HG03442 (cell line): Measurements from ENCODE around the gene ADARB2.

Experiments used
- ATAC-seq: cut with Tn5 transposase; IDR thresholded peaks from one replicate; pipeline ENCODE4 v1.9.1; 2021; ENCODE audit warnings: mild to moderate bottlenecking, moderate library complexity; ENCODE audit not compliant: unreplicated experiment

The ADARB2 gene

DNA sequence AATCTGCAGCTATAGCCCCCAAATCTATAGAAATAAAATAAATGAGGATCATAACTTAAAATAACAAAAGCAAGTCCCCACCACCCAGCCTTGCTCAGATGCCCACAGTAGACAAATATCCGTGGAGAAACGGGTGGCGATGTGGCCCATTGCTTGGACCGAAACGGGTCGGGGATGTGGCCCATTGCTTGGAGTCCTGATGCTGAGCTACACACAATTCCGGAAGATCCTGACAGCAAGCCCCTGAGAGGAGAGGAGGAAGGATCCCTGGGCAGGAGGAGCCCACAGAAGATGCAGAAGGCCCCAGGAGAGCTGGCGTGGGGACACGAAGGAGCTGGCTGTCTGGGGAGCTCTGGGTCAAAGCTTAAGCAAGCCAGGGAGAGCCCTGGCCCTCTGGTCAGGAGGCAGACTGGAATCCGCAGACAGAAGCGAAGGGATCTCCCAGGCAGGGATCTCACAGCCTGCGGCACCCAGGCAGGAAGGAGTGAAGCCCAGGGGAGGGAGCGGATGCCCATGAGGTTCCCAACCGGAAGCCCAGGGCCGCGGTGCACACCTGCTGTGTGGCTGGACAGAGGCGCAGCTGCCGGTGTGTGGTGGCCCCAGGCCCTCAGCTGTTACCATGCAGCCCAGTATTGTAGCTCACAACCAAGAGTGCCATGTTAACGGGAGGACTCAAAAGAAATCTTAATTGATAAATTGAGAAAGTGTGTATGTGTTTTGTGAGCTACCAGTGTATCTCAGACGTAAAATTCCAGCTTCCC is 138.8 kb downstream of the ADARB2 start:
- no peak for ATAC-seq

DNA sequence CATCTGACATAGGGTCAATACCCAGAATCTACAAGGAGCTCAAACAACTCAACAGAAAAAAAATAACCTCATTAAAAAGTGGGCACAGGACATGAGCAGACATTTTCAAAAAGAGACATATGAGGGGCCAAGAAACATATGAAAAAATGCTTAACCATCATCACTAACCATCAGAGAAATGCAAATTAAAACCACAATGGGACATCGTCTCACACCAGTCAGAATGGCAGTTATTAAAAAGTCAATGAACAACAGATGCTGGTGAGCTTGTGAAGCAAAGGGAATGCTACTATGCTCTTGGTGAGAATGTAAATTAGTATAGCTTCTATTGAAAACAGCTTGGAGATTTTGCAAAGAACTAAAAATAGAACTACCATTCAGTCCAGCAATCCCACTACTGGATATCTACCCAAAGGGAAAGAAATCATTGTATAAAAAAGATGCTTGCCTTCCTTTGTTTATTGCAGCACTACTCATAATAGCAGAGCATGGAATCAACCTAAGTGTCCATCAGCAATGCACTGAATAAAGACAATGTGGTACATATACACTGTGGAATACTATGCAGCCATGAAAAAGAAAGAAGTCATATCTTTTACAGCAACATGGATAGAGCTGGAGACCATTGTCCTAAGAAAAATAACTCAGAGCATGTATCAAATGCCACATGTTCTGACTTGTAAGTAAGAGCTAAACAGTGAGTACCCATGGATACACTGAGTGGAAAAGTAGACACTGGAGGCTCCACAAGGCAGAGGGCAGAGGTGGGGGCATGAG is 139.8 kb downstream of the ADARB2 start:
- ATAC-seq = no peak

DNA sequence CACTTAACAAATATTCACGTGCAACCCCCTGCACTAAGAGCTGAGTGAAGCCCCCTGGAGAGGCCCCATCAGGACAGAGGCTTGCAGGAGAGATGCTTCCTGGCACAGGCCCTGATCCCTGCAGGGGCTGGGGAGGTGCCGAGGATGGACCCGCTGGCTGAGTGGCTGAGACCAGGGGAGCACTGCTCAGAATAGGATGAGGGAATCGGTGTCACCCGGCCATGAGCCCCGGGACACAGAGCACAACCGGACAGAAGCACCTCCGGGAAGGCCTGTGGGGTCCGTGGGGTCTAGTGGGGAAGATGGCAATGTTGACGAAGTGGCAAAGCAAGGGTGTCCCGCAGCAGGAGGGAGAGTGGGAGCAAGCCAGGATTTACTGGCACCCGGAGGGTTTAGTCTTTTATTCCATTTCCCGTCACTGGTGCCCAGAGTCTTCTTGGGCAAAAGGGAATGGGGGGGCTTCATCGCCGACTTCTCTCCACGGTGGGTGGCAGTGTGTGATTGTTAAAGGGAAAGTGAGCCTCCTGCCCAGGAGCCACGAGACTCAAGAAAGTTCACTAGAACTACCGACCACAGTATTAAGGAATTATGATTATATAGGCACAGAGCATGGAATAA is 140.7 kb downstream of the ADARB2 start:
- no peak for ATAC-seq

DNA sequence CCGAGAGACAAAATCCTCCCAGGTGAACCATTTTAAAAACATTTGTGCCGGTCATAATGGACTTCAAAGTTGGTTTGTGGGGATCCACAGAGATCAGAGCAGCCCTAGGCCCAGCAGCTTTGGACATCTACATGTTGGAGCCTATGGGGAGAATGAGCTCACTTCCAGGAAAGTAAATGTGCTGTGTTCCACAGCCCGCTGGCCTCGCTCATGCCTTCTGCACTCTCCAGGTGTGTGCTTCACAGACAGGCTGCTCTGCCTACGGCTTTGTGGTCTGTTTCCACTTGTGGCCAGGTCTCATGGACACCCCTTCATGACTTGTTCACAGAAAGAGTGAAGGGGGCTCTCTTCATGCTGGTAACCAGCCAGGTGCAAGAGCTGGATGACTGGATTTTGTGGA is 141.6 kb downstream of the ADARB2 start:
- ATAC-seq = no peak

DNA sequence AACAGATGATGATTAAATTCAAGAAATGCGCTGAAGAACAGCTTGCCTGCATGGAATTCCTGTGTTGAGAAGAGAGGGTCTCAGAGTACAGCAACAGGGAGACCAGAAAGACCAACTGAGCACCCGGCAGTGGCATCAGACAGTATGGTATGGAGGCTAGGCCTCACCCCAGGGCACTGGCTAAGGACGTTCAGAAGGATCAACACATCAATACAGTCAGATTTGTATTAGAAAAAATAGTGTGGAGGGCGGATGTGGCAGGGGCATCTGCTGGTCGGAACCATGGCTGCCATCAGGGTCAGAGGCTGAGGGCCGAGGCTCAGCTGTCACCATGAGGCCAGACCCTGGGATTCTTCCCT is 142.1 kb downstream of the ADARB2 start:
- no peak for ATAC-seq

DNA sequence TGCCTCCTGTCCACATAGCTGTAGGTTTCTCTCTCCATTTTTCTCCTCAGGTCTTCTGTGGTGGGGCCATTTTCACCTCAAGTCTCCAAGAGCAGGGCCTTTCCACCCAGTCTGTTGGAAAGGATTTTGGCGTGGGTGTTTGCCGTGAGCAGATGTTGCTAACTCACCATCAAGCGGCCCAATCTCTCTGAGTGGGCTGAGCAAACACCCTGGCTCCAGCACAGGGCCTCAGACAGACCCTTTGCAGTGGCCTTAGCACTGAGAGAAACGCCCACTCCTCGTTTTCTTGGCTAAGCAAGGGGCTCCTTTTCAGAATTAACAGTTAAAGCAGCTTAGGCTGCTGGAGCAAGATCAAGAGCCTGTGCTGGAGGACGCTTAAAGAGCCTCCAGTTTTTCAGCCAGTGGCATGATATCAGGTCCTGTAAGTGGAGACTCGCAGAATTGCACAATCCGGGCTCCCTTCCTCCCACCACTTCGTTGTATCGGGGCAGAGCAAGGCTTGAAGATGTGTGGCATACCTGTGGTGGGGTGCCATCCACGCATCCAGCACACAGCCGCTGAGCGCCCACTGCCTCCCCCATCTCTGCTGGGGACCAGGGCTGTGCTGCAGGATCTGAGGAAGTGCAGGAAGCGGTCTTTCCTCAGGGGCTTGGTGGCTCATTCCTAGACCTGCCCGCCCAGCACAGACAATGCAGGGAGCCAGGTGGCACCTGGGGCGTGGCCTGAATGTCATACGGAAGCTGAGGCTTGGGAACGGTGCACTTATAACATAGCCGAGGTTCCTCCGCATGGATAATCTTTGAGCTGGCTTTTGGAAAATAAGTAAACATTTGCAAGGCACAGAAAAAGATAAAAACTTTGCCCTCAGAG is 142.7 kb downstream of the ADARB2 start:
- ATAC-seq = no peak

DNA sequence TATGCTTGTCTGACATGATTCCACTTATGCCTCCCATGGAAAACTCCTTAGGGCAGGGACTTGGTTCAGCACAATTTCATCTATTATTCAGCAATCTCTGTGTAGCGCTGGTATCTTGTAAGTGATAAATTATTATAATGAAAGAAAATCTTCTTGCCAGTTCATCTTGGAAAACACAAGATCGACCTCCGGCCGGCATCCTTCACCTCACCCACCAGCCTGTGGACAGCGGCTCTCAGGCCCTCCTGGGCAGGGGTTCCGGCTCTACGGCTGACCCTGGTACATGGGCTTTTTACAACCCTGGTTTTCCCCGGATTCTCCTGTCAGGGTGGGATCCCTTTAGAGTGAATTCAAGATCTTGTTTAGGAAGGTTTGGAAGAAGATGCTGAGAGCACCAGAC is 145.6 kb downstream of the ADARB2 start:
- no peak for ATAC-seq

DNA sequence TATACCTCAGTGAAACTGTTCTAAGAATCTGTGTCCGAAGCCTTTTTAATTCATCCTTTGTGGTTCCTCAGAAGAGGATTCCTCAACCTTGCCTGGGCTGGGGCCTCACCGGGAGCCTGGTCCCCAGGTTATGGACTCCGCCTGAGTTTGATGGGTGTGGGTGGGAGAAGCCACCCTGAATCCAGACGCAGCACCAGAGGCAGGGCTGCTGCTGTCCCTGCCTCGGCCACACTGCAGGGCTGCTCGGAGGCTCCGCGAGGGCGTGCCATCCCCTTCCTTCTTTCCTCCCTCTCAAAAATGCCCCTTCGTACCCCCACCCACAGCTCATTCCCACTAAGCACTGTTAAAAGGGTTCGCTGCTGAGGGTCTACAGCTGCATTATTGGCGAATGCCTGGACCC is 146.3 kb downstream of the ADARB2 start:
- no peak for ATAC-seq

DNA sequence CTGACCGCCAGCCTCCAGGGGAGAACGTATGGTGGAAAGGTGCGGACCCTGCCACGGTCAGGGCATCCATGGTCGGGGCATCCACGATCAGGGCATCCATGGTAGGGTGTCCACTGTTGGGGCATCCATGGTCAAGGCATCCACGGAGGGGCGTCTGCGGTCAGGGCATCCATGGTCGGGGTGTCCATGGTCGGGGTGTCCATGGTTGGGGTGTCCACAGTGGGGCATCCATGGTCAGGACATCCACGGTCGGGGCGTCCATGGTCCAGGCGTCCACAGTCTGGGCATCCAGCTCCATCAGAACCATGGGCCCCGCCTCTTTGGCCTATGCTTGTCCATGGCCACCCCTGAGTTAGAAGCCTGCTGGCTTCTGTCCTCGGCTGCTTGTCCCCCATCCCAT is 148.1 kb downstream of the ADARB2 start:
- no peak for ATAC-seq

DNA sequence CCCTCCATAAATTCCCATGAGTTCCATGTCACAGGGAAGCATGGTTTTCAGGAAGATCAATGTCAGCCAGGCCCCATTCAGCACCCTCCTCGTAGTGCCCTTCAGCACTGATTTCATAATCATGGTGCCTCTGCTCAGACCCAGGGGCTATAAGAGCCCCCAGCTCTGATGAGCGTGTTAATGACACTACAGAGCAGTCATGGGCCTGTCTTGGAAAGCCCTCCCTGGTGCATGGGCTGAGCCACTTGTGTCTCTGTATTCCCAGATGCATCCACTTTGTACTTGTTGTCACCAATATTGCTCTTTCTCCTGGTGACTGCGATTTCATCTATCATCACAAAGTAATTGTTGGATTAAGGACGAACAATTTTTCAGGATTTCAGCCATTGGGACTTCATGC is 154.6 kb downstream of the ADARB2 start:
- no peak for ATAC-seq

DNA sequence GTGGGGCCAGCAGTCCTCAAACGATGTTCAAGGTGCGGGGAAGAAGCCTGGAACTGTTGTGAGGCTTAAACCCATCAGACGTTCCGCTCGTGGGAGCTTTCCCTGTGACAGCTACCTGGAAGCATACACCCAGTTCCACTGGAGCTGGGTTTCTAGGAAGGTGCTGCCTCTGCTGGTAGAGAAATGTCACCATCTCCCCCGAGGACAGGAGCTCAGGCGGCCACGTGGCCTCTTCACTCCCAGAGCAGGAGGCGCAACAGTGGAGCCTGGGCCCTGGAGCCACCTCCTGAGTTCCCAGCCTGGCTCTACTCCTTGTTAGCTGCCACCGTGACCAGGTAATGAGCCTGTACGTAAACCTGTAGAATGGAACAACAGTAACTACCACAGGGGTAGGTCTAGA is 156.1 kb downstream of the ADARB2 start:
- no peak for ATAC-seq

DNA sequence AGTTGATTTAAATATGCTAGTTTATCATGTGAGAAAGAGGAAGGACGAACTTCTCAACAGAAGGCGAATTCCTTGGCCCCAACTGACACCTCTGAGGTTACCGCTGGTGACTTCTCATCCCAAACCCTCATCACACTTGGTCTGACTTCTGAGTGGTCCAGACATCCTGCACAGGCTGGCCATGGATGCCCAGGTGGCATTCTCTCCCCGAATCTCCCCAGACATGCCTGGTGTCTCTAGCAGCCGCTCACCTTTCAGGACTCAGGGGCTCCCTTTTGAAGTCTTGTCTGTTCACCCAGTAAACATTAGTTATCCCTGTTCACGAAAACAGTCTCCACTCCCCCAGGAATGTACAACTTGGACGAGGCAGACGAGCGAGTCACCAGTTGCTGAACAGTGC is 157.7 kb downstream of the ADARB2 start:
- no peak for ATAC-seq

DNA sequence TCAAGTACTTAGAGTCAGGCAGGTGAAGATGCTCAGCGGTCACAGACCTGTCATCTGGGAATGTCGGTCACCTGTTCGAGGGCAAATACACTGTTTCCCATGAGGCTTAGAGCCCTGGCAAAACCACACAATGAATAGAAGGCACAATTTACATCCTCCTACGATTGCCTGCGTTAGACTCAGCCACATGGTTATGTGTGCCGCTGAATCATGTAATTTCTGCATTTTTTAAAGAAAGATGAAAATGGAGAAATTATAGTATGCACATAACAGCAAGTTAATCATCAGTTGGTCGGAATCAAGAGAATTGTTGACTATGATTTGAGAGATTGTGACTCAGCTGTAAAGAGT is 158.2 kb downstream of the ADARB2 start:
- no peak for ATAC-seq

DNA sequence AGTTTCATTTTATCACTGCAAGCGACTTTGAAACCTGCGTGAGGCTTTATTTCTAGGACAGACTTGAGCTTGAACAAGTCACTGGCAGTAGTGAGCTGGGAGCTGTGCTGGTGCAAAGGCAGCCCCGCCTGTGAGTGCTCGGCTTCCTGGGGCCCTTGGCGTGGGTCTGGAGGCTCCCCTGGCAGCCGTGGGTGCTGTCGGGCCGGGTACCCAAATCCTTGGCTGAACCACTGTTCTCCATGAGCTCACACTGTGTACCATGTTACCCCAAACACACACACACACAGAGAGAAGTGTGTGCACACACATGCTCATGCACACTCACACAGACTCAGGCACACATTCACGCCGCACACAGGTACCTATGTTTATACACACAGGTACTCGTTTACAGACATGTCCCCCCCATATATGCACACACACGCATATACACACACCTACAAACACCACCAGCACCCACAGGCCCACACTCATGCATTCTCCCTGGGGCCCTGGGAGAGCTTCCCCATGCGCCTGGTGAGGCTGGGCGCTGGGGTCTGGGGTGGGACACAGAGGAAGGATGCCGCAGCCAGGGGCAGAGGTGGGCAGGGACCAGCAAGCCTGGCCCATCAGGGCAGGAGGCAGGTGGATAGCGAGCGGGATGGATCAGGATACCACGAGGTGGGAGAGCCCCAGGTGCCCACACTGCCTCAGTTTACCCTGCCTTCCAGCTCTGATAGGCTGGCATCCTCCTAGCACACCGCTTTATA is 158.8 kb downstream of the ADARB2 start:
- no peak for ATAC-seq

DNA sequence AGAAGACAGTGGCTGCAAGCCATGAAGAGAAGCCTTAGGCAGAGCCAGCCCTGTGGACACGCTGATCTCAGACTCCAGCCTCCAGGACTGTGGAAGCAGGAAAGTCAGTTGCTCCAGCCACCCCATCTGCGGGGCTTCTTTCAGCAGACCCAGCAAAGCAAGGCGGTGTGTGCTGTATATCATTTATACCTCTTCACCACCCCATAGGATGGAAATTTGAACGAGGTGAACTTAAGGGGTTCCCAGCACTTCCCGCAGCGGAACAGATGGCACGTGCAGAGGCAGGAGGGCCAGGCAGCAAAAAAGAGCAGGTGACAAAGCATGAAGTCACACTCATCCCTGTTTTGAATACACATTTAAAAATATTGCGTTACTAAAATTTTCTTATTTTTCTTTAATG is 159.4 kb downstream of the ADARB2 start:
- ATAC-seq = no peak

DNA sequence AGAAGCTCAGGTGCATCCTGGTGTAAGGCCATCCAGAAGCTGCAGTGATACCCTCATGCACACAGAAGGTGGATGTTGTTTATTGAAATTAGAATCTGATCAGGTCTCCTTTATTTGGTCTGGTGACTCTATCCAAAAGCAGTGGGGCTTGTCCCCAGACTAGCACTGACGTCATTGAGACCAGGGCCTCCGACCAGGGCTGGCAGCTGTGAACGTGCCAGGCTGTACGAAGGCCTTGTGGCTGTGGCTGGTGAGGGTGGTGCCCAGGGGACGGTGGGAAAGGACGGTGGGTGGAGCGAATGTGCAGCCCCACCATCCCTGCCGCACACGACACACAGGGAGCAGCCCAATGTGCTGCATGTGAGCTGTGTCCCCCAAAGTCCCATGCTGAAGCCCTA is 160.0 kb downstream of the ADARB2 start:
- ATAC-seq = no peak

DNA sequence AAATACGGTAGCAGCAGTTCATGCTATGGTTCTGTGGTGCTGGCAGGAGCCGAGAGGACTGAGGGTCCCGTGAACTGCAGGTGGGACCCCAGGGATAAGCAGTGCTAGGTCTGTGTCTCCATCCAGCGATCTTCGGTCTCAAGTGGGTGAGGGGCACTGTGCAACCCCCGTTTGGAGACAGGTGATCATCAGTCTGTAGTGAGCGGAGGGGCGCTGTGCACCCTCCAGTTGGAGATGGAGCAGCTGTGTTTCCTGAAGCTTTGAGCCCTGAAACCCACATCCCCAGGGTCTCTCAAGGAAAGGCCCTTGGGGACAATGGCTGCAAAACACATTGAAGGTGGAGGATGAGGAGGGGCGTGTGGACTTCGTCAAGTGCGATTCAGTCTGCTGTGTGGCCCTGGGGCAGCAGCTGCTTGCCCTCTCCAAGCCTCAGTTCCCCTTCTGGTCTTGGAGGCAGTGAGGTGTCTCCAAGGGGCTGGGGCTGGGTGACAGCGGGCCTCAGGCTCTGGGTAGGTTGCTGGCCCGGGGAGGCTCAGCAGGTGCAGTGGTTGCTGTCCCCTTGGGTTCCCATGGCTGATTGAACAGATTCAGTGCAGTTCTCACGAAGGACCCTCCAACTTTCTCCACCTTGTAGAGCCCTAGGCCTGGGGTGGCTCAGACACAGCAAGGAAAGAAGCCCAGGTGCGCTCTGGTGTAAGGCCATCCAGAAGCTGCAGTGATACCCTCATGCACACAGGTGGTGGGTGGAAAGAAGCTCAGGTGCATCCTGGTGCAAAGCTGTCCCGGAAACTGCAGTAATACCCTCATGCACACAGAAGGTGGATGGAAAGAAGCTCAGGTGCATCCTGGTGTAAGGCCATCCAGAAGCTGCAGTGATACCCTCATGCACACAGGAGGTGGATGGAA is 160.6 kb downstream of the ADARB2 start:
- no peak for ATAC-seq

DNA sequence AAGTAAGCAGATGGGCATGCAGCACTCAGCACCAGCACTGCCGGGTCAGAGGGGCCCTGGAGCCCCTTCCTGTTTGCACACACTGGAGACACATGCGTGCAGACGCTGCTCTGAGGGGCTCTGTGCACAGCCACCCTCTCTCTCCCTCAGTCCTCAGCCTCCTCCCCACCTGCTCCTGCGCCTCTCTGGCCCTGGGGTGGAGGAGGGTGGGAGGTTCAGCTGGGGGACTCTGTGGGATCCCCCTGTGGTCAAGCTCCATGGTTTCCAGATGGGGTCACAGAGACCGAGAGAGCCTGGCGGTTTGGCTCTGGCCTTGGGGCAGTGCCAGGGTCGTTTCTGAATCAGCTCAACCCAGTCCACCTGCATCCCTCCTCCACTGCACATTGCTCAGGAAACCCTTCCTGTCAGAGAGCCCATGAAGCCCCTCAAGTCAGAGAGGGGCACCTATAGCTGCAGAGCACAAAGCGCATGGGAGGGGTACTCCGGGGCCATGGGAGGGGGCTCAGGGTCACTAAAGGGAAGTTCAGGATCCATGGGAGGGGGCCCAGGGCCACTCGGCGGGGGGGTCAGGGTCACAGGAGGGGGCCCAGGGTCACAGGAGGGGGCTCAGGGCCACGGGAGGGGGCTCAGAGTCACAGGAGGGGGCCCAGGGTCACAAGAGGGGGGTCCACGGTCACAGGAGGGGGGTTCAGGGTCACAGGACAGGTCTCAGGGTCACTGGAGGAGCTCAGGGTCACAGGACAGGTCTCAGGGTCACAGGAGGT is 161.7 kb downstream of the ADARB2 start:
- no peak for ATAC-seq

DNA sequence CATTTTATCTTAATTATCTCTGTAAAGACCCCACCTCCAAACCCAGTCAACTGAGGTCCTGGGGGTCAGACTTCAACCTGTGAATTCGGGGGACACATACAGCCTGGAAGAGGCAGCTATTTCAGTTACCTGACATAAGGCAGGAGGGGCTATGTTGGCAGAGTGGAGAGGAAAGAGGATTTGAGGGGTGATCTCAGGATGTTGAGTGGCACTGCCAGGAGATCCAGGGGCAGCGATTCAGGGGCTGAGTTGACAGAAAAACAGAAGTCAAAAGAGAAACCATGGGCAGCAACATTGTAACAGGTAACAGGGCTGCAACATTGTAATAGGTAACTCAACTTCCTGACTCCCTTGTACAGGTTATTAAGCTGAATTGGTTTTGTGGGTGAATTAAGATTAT is 162.6 kb downstream of the ADARB2 start:
- ATAC-seq = no peak
